ENCODE results near the gene ORC4. TPM values are rescaled to one million over a fixed set of nuclear protein-coding genes. Genes with fewer than 3 reads are reported as not detected.
A peak's percentile ranks its signal among the peaks of the same experiment; 100 is the strongest.

Gene ORC4
- total RNA-seq, 1 donor, result 22.4 TPM

- H3K79me2 ChIP-seq (ENCODE audit: insufficient read depth, low read length), result no peaks in the 10 kb centered on the region
- no peak overlapping the region for H3K4me2 ChIP-seq (ENCODE audit: insufficient read depth, low read length)
- TF ChIP-seq CTCF (IDR thresholded peaks at IDR 0.05; ENCODE audit: extremely low read depth, low read depth, low read length), result peak; percentile 70
- H3K4me3 ChIP-seq (ENCODE audit: insufficient read depth, low read length), result no peak overlapping the region
- no peak for DNase-seq (ENCODE audit: insufficient read length, low spot score, missing footprints)
- peaks cover 3% of the 10 kb centered on the region for H3K36me3 ChIP-seq (ENCODE audit: insufficient read depth, low read length)
- H3K27me3 ChIP-seq (ENCODE audit: insufficient read depth, low read length), result no peaks in the 10 kb centered on the region
- H4K20me1 ChIP-seq (ENCODE audit: insufficient read depth, low read length), result no peaks in the 10 kb centered on the region
- peaks cover 6% of the 10 kb centered on the region for H3K4me1 ChIP-seq (ENCODE audit: insufficient read depth, low read length)
- no peak overlapping the region for H3K27ac ChIP-seq (ENCODE audit: low read depth, low read length)
- H2AFZ ChIP-seq (ENCODE audit: low read length), result no peak overlapping the region
- H3K9me3 ChIP-seq (ENCODE audit: low read depth, low read length), result no peaks in the 10 kb centered on the region
These were observed 109.5 kb downstream of the ORC4 start for GRCh38 chr2:147910990-147911473.

- TF ChIP-seq CTCF (IDR thresholded peaks at IDR 0.05; ENCODE audit: extremely low read depth, low read depth, low read length), result no peak
- H3K4me2 ChIP-seq (ENCODE audit: insufficient read depth, low read length), result no peak overlapping the region
- peaks cover 6% of the 10 kb centered on the region for H3K4me1 ChIP-seq (ENCODE audit: insufficient read depth, low read length)
- H3K79me2 ChIP-seq (ENCODE audit: insufficient read depth, low read length), result no peaks in the 10 kb centered on the region
- H3K36me3 ChIP-seq (ENCODE audit: insufficient read depth, low read length), result peaks cover 3% of the 10 kb centered on the region
- no peak overlapping the region for H2AFZ ChIP-seq (ENCODE audit: low read length)
- no peak overlapping the region for H3K4me3 ChIP-seq (ENCODE audit: insufficient read depth, low read length)
- no peaks in the 10 kb centered on the region for H3K27me3 ChIP-seq (ENCODE audit: insufficient read depth, low read length)
- H3K27ac ChIP-seq (ENCODE audit: low read depth, low read length), result no peak overlapping the region
- no peaks in the 10 kb centered on the region for H4K20me1 ChIP-seq (ENCODE audit: insufficient read depth, low read length)
- no peak for DNase-seq (ENCODE audit: insufficient read length, low spot score, missing footprints)
- H3K9me3 ChIP-seq (ENCODE audit: low read depth, low read length), result no peaks in the 10 kb centered on the region
These were observed 111.4 kb downstream of the ORC4 start for GRCh38 chr2:147909178-147909577.

- Histone ChIP-seq H3K27ac (ENCODE audit: low read depth, low read length) (no peak overlapping the region), H3K36me3 (ENCODE audit: insufficient read depth, low read length) (peaks cover 3% of the 10 kb centered on the region), H3K4me3 (ENCODE audit: insufficient read depth, low read length) (no peak overlapping the region), H4K20me1 (ENCODE audit: insufficient read depth, low read length) (no peaks in the 10 kb centered on the region), H3K79me2 (ENCODE audit: insufficient read depth, low read length) (no peaks in the 10 kb centered on the region), H2AFZ (ENCODE audit: low read length) (no peak overlapping the region), H3K9me3 (ENCODE audit: low read depth, low read length) (no peaks in the 10 kb centered on the region), H3K4me1 (ENCODE audit: insufficient read depth, low read length) (no peaks in the 10 kb centered on the region), H3K4me2 (ENCODE audit: insufficient read depth, low read length) (no peak overlapping the region), H3K27me3 (ENCODE audit: insufficient read depth, low read length) (no peaks in the 10 kb centered on the region)
- DNase-seq (ENCODE audit: insufficient read length, low spot score, missing footprints), result no peak
- no peak for TF ChIP-seq CTCF (IDR thresholded peaks at IDR 0.05; ENCODE audit: extremely low read depth, low read depth, low read length)
These were observed 116.5 kb downstream of the ORC4 start for GRCh38 chr2:147904051-147904450.

GRCh38 chr2:147888680-147889079, 131.9 kb downstream of the ORC4 start:
- no peak overlapping the region for H3K27ac ChIP-seq (ENCODE audit: low read depth, low read length)
- H3K27me3 ChIP-seq (ENCODE audit: insufficient read depth, low read length), result no peaks in the 10 kb centered on the region
- peak overlapping the region; percentile 14 for H3K4me2 ChIP-seq (ENCODE audit: insufficient read depth, low read length)
- H3K36me3 ChIP-seq (ENCODE audit: insufficient read depth, low read length), result no peaks in the 10 kb centered on the region
- TF ChIP-seq CTCF (IDR thresholded peaks at IDR 0.05; ENCODE audit: extremely low read depth, low read depth, low read length), result no peak
- H2AFZ ChIP-seq (ENCODE audit: low read length), result no peak overlapping the region
- H3K9me3 ChIP-seq (ENCODE audit: low read depth, low read length), result no peaks in the 10 kb centered on the region
- H3K4me3 ChIP-seq (ENCODE audit: insufficient read depth, low read length), result no peak overlapping the region
- no peaks in the 10 kb centered on the region for H3K4me1 ChIP-seq (ENCODE audit: insufficient read depth, low read length)
- no peak for DNase-seq (ENCODE audit: insufficient read length, low spot score, missing footprints)
- peaks cover 44% of the 10 kb centered on the region for H3K79me2 ChIP-seq (ENCODE audit: insufficient read depth, low read length)
- H4K20me1 ChIP-seq (ENCODE audit: insufficient read depth, low read length), result peaks cover 7% of the 10 kb centered on the region
